ENCODE results near the gene SLC25A39.

The SLC25A39 gene

DNA sequence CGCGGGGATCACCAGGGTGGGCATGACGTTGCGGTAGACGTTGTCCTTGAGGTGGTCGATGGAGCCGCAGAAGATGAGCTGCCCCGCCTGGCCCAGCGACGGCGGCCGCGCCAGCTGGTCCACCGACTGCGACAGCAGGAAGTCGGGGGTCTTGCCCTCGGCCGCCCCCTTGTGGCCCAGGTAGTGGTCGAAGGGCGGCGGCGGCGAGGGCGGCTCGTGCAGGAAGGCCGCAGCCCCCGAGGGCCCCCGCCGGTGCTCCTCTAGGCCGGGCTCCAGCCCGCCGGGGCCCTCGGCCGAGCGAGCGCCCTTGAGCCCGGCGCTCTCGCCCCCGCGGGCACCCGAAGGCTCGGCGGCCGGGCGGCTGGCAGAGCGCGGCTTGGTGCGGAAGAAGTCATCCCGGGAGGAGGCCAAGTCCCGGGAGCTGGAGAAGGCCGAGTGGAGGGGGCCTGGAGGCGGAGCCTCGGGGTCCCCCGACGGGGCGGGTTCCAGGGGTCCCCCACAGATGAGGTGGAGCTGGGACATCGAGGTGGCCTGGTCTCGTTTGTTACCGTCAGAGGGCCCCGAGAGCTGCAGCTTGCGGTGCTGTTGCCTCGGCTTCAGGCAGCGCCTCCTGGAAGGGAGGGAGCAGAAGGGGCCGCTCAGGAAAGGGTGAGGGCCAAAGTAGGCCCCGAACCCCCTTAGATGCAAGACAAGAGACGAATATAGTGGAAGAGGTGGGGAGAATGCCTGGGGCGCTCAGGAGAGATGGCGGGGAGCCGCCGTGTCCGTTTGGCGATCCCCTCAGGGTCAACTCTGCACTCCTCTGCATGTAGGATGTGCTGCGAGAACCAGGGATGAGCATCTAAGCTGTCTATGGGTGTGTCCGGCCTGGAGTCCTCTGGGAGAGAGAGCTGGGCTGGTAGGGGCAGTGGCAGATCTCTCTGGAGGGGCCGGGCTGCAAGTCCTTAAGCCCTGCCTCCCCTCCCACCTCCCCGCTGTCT, 30.2 kb upstream of the SLC25A39 start:
- Histone ChIP-seq H3K36me3 (ENCODE audit: control insufficient read depth, insufficient read depth, low read length) (peaks cover 28% of the 10 kb centered on the region), H3K27me3 (replicated peaks; ENCODE audit: control insufficient read depth, insufficient read depth, low read length) (no peaks in the 10 kb centered on the region), H3K4me3 (replicated peaks; ENCODE audit: low read depth, low read length) (peak overlapping the region; percentile 31; the same call in 1 of the 2 replicates)
- DNase-seq (ENCODE audit: extremely low read depth, insufficient read length): peak; percentile 75
- TF ChIP-seq, protein P1, sequence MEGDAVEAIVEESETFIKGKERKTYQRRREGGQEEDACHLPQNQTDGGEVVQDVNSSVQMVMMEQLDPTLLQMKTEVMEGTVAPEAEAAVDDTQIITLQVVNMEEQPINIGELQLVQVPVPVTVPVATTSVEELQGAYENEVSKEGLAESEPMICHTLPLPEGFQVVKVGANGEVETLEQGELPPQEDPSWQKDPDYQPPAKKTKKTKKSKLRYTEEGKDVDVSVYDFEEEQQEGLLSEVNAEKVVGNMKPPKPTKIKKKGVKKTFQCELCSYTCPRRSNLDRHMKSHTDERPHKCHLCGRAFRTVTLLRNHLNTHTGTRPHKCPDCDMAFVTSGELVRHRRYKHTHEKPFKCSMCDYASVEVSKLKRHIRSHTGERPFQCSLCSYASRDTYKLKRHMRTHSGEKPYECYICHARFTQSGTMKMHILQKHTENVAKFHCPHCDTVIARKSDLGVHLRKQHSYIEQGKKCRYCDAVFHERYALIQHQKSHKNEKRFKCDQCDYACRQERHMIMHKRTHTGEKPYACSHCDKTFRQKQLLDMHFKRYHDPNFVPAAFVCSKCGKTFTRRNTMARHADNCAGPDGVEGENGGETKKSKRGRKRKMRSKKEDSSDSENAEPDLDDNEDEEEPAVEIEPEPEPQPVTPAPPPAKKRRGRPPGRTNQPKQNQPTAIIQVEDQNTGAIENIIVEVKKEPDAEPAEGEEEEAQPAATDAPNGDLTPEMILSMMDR (IDR thresholded peaks at IDR 0.05; ENCODE audit: insufficient read depth, low read length, poor library complexity, severe bottlenecking): peak; percentile 50

DNA sequence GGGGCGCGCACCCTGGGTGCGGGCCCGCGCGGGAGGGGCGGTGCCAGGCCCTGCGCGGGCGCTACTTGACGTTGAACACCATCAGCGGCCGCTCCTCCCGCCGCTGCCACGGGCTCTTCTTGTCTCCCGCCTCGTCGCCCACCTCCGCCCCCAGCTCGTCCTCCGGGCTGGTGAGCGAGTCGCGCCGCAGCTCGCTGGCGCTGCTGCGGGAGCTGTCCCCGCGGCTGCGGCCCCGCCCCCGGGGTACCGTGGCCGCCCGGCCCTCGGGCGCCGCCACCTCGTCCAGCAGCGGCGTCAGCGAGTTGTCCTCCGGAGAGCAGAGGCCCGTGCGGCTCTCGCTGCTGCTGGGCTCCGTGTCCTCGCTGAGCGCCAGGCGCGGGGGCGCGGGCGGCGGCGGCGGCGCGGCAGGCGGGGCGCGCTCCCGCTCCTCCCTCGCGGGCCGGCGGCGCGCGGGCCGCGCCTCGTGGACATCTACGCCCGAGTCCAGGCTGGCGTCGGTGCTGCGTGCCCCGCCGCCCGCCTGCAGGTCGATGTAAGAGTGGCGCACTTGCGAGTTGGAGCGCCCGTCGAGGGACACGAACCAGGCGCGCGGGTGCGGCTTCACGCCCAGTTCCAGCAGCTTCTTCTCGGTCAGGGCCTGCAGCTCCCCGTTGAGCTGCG, 29.2 kb upstream of the SLC25A39 start:
- H3K4me3 ChIP-seq (replicated peaks; ENCODE audit: low read depth, low read length): peak overlapping the region; percentile 40

DNA sequence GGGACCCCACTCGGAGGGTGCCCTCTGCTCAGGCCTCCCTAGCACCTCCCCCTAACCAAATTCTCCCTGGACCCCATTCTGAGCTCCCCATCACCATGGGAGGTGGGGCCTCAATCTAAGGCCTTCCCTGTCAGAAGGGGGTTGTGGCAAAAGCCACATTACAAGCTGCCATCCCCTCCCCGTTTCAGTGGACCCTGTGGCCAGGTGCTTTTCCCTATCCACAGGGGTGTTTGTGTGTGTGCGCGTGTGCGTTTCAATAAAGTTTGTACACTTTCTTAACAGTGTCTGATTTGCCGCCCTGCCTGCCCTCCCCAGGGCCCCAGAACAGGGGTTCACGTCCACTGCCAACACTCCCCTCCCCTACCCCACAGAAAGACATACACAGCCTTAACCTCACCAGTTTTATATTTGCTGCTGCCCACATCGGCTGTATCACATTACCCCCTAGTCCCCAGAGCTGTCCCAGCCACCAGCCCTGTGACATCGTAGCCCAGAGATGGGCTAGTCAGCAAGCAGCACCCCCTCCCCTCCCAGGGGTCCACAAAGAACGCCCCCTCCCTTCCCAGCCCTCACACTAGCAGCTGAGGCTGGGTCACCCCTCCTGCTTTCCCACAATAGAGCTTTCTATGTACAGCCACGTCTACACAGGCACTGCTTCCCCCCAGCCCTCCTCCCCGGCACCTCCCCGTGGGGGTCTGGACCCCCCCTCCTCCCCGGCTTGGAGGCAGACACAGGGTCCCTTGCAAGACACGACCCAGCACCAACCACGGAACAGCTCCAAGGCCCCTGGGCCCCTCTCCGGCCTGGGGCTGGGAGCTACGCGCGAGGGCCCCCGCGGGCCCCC, 28.4 kb upstream of the SLC25A39 start:
- TF ChIP-seq, protein P1 (IDR thresholded peaks at IDR 0.05; ENCODE audit: insufficient read depth, low read length, poor library complexity, severe bottlenecking): no peak
- no peak overlapping the region for H3K4me3 ChIP-seq (replicated peaks; ENCODE audit: low read depth, low read length)
- DNase-seq (ENCODE audit: extremely low read depth, insufficient read length): no peak

More for the DNA sequence above, 29.2 kb upstream of the SLC25A39 start:
- TF ChIP-seq, protein P1 (IDR thresholded peaks at IDR 0.05; ENCODE audit: insufficient read depth, low read length, poor library complexity, severe bottlenecking): no peak
- H3K27me3 ChIP-seq (replicated peaks; ENCODE audit: control insufficient read depth, insufficient read depth, low read length): no peaks in the 10 kb centered on the region
- no peak for DNase-seq (ENCODE audit: extremely low read depth, insufficient read length)
- H3K36me3 ChIP-seq (ENCODE audit: control insufficient read depth, insufficient read depth, low read length): peaks cover 33% of the 10 kb centered on the region

DNA sequence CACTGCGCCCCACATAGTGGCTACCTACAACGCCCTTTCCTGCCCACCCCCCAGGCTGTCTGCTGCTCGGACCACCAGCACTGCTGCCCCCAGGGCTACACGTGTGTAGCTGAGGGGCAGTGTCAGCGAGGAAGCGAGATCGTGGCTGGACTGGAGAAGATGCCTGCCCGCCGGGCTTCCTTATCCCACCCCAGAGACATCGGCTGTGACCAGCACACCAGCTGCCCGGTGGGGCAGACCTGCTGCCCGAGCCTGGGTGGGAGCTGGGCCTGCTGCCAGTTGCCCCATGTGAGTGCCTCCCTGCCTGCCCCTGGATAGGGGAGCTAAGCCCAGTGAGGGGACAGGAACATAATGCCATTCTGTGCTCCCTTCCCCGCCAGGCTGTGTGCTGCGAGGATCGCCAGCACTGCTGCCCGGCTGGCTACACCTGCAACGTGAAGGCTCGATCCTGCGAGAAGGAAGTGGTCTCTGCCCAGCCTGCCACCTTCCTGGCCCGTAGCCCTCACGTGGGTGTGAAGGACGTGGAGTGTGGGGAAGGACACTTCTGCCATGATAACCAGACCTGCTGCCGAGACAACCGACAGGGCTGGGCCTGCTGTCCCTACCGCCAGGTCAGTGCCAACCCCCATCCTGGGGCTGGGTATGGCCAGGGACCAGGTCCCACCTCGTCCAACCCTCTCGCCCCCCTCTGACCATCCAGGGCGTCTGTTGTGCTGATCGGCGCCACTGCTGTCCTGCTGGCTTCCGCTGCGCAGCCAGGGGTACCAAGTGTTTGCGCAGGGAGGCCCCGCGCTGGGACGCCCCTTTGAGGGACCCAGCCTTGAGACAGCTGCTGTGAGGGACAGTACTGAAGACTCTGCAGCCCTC, 27.6 kb upstream of the SLC25A39 start:
- H3K36me3 ChIP-seq (ENCODE audit: control insufficient read depth, insufficient read depth, low read length): peaks cover 33% of the 10 kb centered on the region
- no peak for DNase-seq (ENCODE audit: extremely low read depth, insufficient read length)
- TF ChIP-seq, protein P1 (IDR thresholded peaks at IDR 0.05; ENCODE audit: insufficient read depth, low read length, poor library complexity, severe bottlenecking): no peak

More for the DNA sequence above, 28.4 kb upstream of the SLC25A39 start:
- Histone ChIP-seq H3K36me3 (ENCODE audit: control insufficient read depth, insufficient read depth, low read length) (peaks cover 33% of the 10 kb centered on the region), H3K27me3 (replicated peaks; ENCODE audit: control insufficient read depth, insufficient read depth, low read length) (no peaks in the 10 kb centered on the region)

DNA sequence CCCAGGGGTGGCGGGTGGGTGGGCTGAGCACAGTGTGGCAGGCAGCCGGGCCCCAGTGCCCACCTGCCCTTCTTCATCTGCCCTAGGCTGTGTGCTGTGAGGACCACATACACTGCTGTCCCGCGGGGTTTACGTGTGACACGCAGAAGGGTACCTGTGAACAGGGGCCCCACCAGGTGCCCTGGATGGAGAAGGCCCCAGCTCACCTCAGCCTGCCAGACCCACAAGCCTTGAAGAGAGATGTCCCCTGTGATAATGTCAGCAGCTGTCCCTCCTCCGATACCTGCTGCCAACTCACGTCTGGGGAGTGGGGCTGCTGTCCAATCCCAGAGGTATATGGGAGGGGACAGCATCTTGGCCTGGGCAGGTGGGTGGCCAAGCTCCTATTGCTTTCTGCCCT, 26.8 kb upstream of the SLC25A39 start:
- H3K36me3 ChIP-seq (ENCODE audit: control insufficient read depth, insufficient read depth, low read length): peaks cover 33% of the 10 kb centered on the region
- no peak for DNase-seq (ENCODE audit: extremely low read depth, insufficient read length)
- TF ChIP-seq, protein P1 (IDR thresholded peaks at IDR 0.05; ENCODE audit: insufficient read depth, low read length, poor library complexity, severe bottlenecking): no peak
- no peak overlapping the region for H3K4me3 ChIP-seq (replicated peaks; ENCODE audit: low read depth, low read length)
- no peaks in the 10 kb centered on the region for H3K27me3 ChIP-seq (replicated peaks; ENCODE audit: control insufficient read depth, insufficient read depth, low read length)

More for the DNA sequence above, 27.6 kb upstream of the SLC25A39 start:
- H3K4me3 ChIP-seq (replicated peaks; ENCODE audit: low read depth, low read length): no peak overlapping the region
- no peaks in the 10 kb centered on the region for H3K27me3 ChIP-seq (replicated peaks; ENCODE audit: control insufficient read depth, insufficient read depth, low read length)
